GM04504 (cell line): ENCODE results near the gene MMS22L.
"Not testable (repeated sequence)": the region's sequence is repeated elsewhere in the genome, so short reads cannot be mapped to it uniquely, and the experiment has no call there.

ENCODE experiments used
- DNase-seq: peaks from one replicate; pipeline ENCODE4 v3.0.0-alpha.2; 2012; ENCODE audit warnings: low read depth

The MMS22L gene

GRCh38 chr6:97222903-97223302 lies 60.1 kb downstream of the MMS22L start:
- no peak for DNase-seq

- DNase-seq = no peak
Measured at GRCh38 chr6:97218912-97219311, 64.1 kb downstream of the MMS22L start.

GRCh38 chr6:97215157-97215769 lies 67.8 kb downstream of the MMS22L start:
- peak; percentile 47 for DNase-seq

- DNase-seq = no peak
Measured at GRCh38 chr6:97214671-97215070, 68.3 kb downstream of the MMS22L start.

GRCh38 chr6:97207383-97207782 lies 75.6 kb downstream of the MMS22L start:
- DNase-seq = no peak

- DNase-seq = no peak
Measured at GRCh38 chr6:97205966-97206365, 77.0 kb downstream of the MMS22L start.

- DNase-seq = no peak
Measured at GRCh38 chr6:97203343-97203742, 79.7 kb downstream of the MMS22L start.

GRCh38 chr6:97198046-97198565 lies 84.9 kb downstream of the MMS22L start:
- no peak for DNase-seq

- DNase-seq = peak; percentile 3
Measured at GRCh38 chr6:97195117-97195516, 87.9 kb downstream of the MMS22L start.

- peak; percentile 9 for DNase-seq
Measured at GRCh38 chr6:97189767-97190166, 93.2 kb downstream of the MMS22L start.

- DNase-seq = no peak
Measured at GRCh38 chr6:97187951-97188350, 95.1 kb downstream of the MMS22L start.

- DNase-seq = peak; percentile 43
Measured at GRCh38 chr6:97186416-97186999, 96.5 kb downstream of the MMS22L start.

GRCh38 chr6:97177905-97178304 lies 105.1 kb downstream of the MMS22L start:
- no peak for DNase-seq

- no peak for DNase-seq
Measured at GRCh38 chr6:97176468-97176867, 106.5 kb downstream of the MMS22L start.

GRCh38 chr6:97175806-97176205 lies 107.2 kb downstream of the MMS22L start:
- no peak for DNase-seq

- DNase-seq = no peak
Measured at GRCh38 chr6:97174471-97174870, 108.5 kb downstream of the MMS22L start.

- DNase-seq = no peak
Measured at GRCh38 chr6:97160280-97160679, 122.7 kb downstream of the MMS22L start.

- not testable (repeated sequence) for DNase-seq
Measured at GRCh38 chr6:97155447-97155846, 127.6 kb downstream of the MMS22L start.

- no peak for DNase-seq
Measured at GRCh38 chr6:97154015-97154414, 129.0 kb downstream of the MMS22L start.

- DNase-seq = no peak
Measured at GRCh38 chr6:97151601-97152000, 131.4 kb downstream of the MMS22L start.

- no peak for DNase-seq
Measured at GRCh38 chr6:97150932-97151331, 132.1 kb downstream of the MMS22L start.

GRCh38 chr6:97147421-97147820 lies 135.6 kb downstream of the MMS22L start:
- DNase-seq = no peak

GRCh38 chr6:97145691-97146090 lies 137.3 kb downstream of the MMS22L start:
- DNase-seq = no peak

GRCh38 chr6:97141756-97142155 lies 141.3 kb downstream of the MMS22L start:
- no peak for DNase-seq
